WTC11 (cell line): ENCODE data around the gene TRAPPC2B. TPM values are rescaled to one million over a fixed set of nuclear protein-coding genes. Genes with fewer than 3 reads are reported as not detected.
A peak's percentile ranks its signal among the peaks of the same experiment; 100 is the strongest.

Experiments
- ATAC-seq: fragments of 200-7000 bp; cut with Tn5 transposase; 2 replicates; pipeline ENCODE4 v1.10.0; 2021; ENCODE audit warnings: mild to moderate bottlenecking, moderate library complexity
- CTCF ChIA-PET: fragments of 300-600 bp; sonication (Branson Sonifier 250); formaldehyde crosslinking; loops from one replicate; lab custom pipeline; 2021; ENCODE audit warnings: antibody characterized with exemption; lab: Charles Lee
- POLR2A ChIA-PET: fragments of 350-600 bp; sonication (Branson Sonifier 250); formaldehyde crosslinking; loops from one replicate; lab custom pipeline; 2021; ENCODE audit warnings: antibody characterized with exemption; lab: Charles Lee
- DNase-seq: peaks from one replicate; pipeline ENCODE4 v3.0.0; 2021; ENCODE audit warnings: low spot score
- H3K27ac Mint-ChIP-seq: 2 replicates; pipeline ENCODE4 v1.8.0; 2021; ENCODE audit warnings: mixed read lengths
- H3K27me3 Mint-ChIP-seq: 2 replicates; pipeline ENCODE4 v1.8.0; 2021; ENCODE audit warnings: low read depth, mild to moderate bottlenecking, moderate library complexity, mixed read lengths
- H3K36me3 Mint-ChIP-seq: 2 replicates; pipeline ENCODE4 v1.8.0; 2021; ENCODE audit warnings: mixed read lengths
- H3K4me1 Mint-ChIP-seq: 2 replicates; pipeline ENCODE4 v1.8.0; 2022; ENCODE audit warnings: mixed read lengths
- H3K4me3 Mint-ChIP-seq: 2 replicates; pipeline ENCODE4 v1.8.0; 2021; ENCODE audit warnings: mild to moderate bottlenecking, moderate library complexity, mixed read lengths
- H3K9me3 Mint-ChIP-seq: 2 replicates; pipeline ENCODE4 v1.8.0; 2021; ENCODE audit warnings: mixed read lengths
- EMX1 ChIP-seq: fragments of 250-450 bp; sonication (Bioruptor Pico); IDR thresholded peaks from 2 replicates; pipeline ENCODE4 v1.8.0; 2021; ENCODE audit warnings: mild to moderate bottlenecking
- ETV6 ChIP-seq: sonication (generic); formaldehyde crosslinking; IDR thresholded peaks from 2 replicates; pipeline ENCODE4 v1.8.1; 2022; ENCODE audit warnings: mild to moderate bottlenecking, missing genetic modification reagents
- FOXJ3 ChIP-seq: sonication (generic); formaldehyde crosslinking; IDR thresholded peaks from 2 replicates; pipeline ENCODE4 v1.9.0; 2021; ENCODE audit warnings: missing genetic modification reagents, mild to moderate bottlenecking, borderline replicate concordance
- FOXP1 ChIP-seq: sonication (generic); formaldehyde crosslinking; IDR thresholded peaks from 2 replicates; pipeline ENCODE4 v1.8.0; 2022; ENCODE audit warnings: missing genetic modification reagents, mild to moderate bottlenecking, moderate library complexity, borderline replicate concordance
- GRHL2 ChIP-seq: fragments of 250-450 bp; sonication (Bioruptor Pico); IDR thresholded peaks from 2 replicates; pipeline ENCODE4 v1.8.0; 2022; ENCODE audit warnings: mild to moderate bottlenecking, moderate library complexity; ENCODE audit not compliant: insufficient replicate concordance, severe bottlenecking
- GTF2I ChIP-seq: fragments of 250-450 bp; sonication (Bioruptor Pico); conservative IDR thresholded peaks from 2 replicates; pipeline ENCODE4 v1.4.0; 2021; ENCODE audit warnings: mild to moderate bottlenecking
- HMGA2 ChIP-seq: fragments of 250-450 bp; sonication (Bioruptor Pico); IDR thresholded peaks from 2 replicates; pipeline ENCODE4 v1.4.0; 2021; ENCODE audit warnings: mild to moderate bottlenecking, moderate library complexity
- JAZF1 ChIP-seq: fragments of 250-450 bp; sonication (Bioruptor Pico); IDR thresholded peaks from 2 replicates; pipeline ENCODE4 v1.9.0; 2021; ENCODE audit warnings: moderate library complexity, mild to moderate bottlenecking, inconsistent platforms
- JUN ChIP-seq: sonication (generic); formaldehyde crosslinking; IDR thresholded peaks from 2 replicates; pipeline ENCODE4 v1.8.0; 2023; ENCODE audit warnings: mild to moderate bottlenecking, missing genetic modification reagents
- KAT7 ChIP-seq: sonication (generic); formaldehyde crosslinking; IDR thresholded peaks from 2 replicates; pipeline ENCODE4 v1.8.1; 2023; ENCODE audit warnings: missing genetic modification reagents, mild to moderate bottlenecking, borderline replicate concordance
- MYBL2 ChIP-seq: sonication (generic); formaldehyde crosslinking; IDR thresholded peaks from 2 replicates; pipeline ENCODE4 v1.8.1; 2023; ENCODE audit warnings: mild to moderate bottlenecking, moderate library complexity, missing genetic modification reagents
- NFE2L1 ChIP-seq: sonication (generic); formaldehyde crosslinking; IDR thresholded peaks from 2 replicates; pipeline ENCODE4 v1.8.1; 2023; ENCODE audit warnings: missing genetic modification reagents
- NR1H2 ChIP-seq: sonication (generic); formaldehyde crosslinking; IDR thresholded peaks from 2 replicates; pipeline ENCODE4 v1.9.0; 2021; ENCODE audit warnings: mild to moderate bottlenecking, moderate library complexity, missing genetic modification reagents
- NR3C1 ChIP-seq: sonication (generic); formaldehyde crosslinking; conservative IDR thresholded peaks from 2 replicates; pipeline ENCODE4 v1.8.1; 2023; ENCODE audit warnings: low read depth, mild to moderate bottlenecking, missing genetic modification reagents
- OVOL2 ChIP-seq: fragments of 250-450 bp; sonication (Bioruptor Pico); IDR thresholded peaks from 2 replicates; pipeline ENCODE4 v1.9.0; 2021; ENCODE audit warnings: mild to moderate bottlenecking, borderline replicate concordance
- PRRX2 ChIP-seq: fragments of 250-450 bp; sonication (Bioruptor Pico); IDR thresholded peaks from 2 replicates; pipeline ENCODE4 v1.8.0; 2021; ENCODE audit warnings: mild to moderate bottlenecking
- RELA ChIP-seq: sonication (generic); formaldehyde crosslinking; IDR thresholded peaks from 2 replicates; pipeline ENCODE4 v1.8.1; 2022; ENCODE audit warnings: missing genetic modification reagents, mild to moderate bottlenecking, borderline replicate concordance
- SOX15 ChIP-seq: fragments of 250-450 bp; sonication (Bioruptor Pico); IDR thresholded peaks from 2 replicates; pipeline ENCODE4 v1.9.0; 2021; ENCODE audit warnings: mild to moderate bottlenecking
- ZNF121 ChIP-seq: sonication (generic); formaldehyde crosslinking; IDR thresholded peaks from 2 replicates; pipeline ENCODE4 v1.8.0; 2023; ENCODE audit warnings: missing genetic modification reagents
- ZNF219 ChIP-seq: sonication (generic); formaldehyde crosslinking; IDR thresholded peaks from 2 replicates; pipeline ENCODE4 v1.8.0; 2023; ENCODE audit warnings: missing genetic modification reagents, mild to moderate bottlenecking, borderline replicate concordance
- ZNF263 ChIP-seq: sonication (generic); formaldehyde crosslinking; IDR thresholded peaks from 2 replicates; pipeline ENCODE4 v1.8.1; 2022; ENCODE audit warnings: low read depth, mild to moderate bottlenecking, moderate library complexity, missing genetic modification reagents
- total RNA-seq: library from RNA; stranded (reverse); gene quantifications from 3 replicates; pipeline ENCODE4 v1.2.3, GENCODE V29; 2021
- TF ChIP-seq, protein P1 (sequence below): sonication (generic); formaldehyde crosslinking; IDR thresholded peaks from 2 replicates; pipeline ENCODE4 v1.8.1; 2023; ENCODE audit warnings: mild to moderate bottlenecking, missing genetic modification reagents, moderate library complexity
- TF ChIP-seq, protein P2 (sequence below): fragments of 200-600 bp; IDR thresholded peaks from 2 replicates; pipeline ENCODE4 v1.8.0; 2022; ENCODE audit warnings: antibody characterized with exemption
- TF ChIP-seq, protein P3 (sequence below): sonication (generic); formaldehyde crosslinking; IDR thresholded peaks from 2 replicates; pipeline ENCODE4 v1.8.1; 2023; ENCODE audit warnings: mild to moderate bottlenecking, missing genetic modification reagents, moderate library complexity
- TF ChIP-seq, protein P4 (sequence below): sonication (generic); formaldehyde crosslinking; IDR thresholded peaks from 2 replicates; pipeline ENCODE4 v1.8.1; 2022; ENCODE audit warnings: mild to moderate bottlenecking, missing genetic modification reagents, moderate library complexity, borderline replicate concordance
- TF ChIP-seq, protein P5 (sequence below): sonication (generic); formaldehyde crosslinking; IDR thresholded peaks from 2 replicates; pipeline ENCODE4 v1.8.0; 2022; ENCODE audit warnings: mild to moderate bottlenecking, missing genetic modification reagents

Gene TRAPPC2B
- total RNA-seq, 1 experiment from 2014 or later, result 10.5 TPM

DNA sequence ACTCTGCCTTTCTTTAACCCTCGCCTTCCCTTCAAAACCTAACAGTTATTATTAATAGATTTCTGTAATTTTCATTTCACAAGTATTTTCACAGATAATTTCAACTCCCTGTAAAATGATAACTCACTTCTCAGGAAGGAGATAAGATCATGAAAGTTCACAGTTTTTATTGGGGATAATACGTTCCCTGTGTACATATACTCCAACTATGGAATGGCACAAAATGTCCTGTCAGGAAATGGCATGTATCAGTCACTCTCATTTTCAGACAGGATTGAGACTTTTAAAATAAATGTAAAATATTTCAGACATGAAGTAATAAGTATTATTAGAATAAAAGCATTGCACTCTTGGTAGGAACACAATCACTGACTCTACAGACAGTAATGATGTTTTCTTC is 932 bp upstream of the TRAPPC2B start (continued):
- TF ChIP-seq, protein P1, sequence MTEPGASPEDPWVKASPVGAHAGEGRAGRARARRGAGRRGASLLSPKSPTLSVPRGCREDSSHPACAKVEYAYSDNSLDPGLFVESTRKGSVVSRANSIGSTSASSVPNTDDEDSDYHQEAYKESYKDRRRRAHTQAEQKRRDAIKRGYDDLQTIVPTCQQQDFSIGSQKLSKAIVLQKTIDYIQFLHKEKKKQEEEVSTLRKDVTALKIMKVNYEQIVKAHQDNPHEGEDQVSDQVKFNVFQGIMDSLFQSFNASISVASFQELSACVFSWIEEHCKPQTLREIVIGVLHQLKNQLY (CRISPR knock-in tag), result no peak
- TF ChIP-seq PRRX2 (CRISPR knock-in tag) (no peak), GTF2I (CRISPR knock-in tag) (no peak), GRHL2 (no peak), RELA (CRISPR knock-in tag) (no peak), MYBL2 (no peak), NR3C1 (CRISPR knock-in tag) (no peak), HMGA2 (CRISPR knock-in tag) (no peak), OVOL2 (CRISPR knock-in tag) (no peak)

DNA sequence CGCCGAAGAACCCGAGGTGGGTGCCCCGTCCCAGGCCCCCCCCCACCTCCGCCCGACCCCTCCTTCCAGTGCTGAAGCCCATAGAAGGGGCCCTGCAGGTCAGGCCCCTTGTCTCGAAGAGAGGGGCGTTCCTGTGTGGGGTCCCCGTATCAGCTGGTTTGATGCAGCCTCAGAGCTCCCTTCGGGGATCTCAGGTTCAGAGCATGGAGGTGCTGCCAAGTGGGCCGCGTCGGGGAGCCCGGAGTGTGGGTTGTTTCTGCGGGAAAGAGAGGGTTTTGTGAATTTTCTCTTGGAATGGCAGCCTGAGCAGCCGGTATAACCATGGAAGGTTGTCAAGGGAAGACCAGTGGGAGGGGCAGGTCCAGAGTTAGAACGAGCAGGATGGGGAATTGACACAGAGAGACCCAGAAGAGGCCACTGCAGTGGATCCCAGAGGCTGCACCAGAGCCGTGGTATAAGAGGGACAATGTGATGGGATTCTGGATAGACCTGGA is 384 bp downstream of the TRAPPC2B start:
- CTCF ChIA-PET, result interaction anchor here (1.4 kb wide), 1 partner anchor 26 kb away, joined by 7 read pairs; the partner anchor contains the start of gene ZNF548

DNA sequence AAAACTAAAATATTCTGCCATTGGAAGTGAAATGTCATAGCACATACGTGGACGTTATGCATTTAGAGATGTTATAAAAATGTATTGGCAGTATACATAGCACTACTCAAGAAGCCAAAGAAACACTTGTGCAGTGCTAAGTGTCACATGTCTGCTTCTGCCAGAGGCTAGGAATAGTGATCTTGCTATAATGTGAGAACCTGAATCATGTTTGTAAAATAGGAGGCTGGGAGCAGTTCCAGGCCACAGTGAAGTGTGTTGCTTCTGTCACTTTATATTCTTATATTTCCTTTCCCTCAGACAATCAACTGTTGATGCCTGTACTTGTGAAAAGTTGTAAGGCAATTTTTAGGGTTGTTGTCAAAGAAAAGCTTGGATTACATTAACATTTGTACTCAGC is 3.4 kb downstream of the TRAPPC2B start:
- no peak overlapping the region for H3K4me3 Mint-ChIP-seq
- ChIA-PET CTCF (no interaction called here), POLR2A (no interaction called here)
- H3K27ac Mint-ChIP-seq, result no peak overlapping the region
- no peak for DNase-seq
- H3K9me3 Mint-ChIP-seq, result no peaks in the 10 kb centered on the region
- ATAC-seq, result no peak
- H3K36me3 Mint-ChIP-seq, result no peaks in the 10 kb centered on the region
- H3K4me1 Mint-ChIP-seq, result peaks cover 10% of the 10 kb centered on the region
- H3K27me3 Mint-ChIP-seq, result no peaks in the 10 kb centered on the region
- TF ChIP-seq KAT7 (CRISPR knock-in tag), result no peak
- TF ChIP-seq JAZF1 (CRISPR knock-in tag), result no peak
- no peak for TF ChIP-seq ETV6 (CRISPR knock-in tag)
- TF ChIP-seq, protein P2, sequence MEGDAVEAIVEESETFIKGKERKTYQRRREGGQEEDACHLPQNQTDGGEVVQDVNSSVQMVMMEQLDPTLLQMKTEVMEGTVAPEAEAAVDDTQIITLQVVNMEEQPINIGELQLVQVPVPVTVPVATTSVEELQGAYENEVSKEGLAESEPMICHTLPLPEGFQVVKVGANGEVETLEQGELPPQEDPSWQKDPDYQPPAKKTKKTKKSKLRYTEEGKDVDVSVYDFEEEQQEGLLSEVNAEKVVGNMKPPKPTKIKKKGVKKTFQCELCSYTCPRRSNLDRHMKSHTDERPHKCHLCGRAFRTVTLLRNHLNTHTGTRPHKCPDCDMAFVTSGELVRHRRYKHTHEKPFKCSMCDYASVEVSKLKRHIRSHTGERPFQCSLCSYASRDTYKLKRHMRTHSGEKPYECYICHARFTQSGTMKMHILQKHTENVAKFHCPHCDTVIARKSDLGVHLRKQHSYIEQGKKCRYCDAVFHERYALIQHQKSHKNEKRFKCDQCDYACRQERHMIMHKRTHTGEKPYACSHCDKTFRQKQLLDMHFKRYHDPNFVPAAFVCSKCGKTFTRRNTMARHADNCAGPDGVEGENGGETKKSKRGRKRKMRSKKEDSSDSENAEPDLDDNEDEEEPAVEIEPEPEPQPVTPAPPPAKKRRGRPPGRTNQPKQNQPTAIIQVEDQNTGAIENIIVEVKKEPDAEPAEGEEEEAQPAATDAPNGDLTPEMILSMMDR, result no peak
- TF ChIP-seq EMX1, result no peak
- TF ChIP-seq PRRX2 (CRISPR knock-in tag), result no peak
- no peak for TF ChIP-seq ZNF121 (CRISPR knock-in tag)
- no peak for TF ChIP-seq ZNF219
- TF ChIP-seq NR3C1 (CRISPR knock-in tag), result no peak
- no peak for TF ChIP-seq FOXJ3
- TF ChIP-seq NR1H2, result no peak
- TF ChIP-seq, protein P3, sequence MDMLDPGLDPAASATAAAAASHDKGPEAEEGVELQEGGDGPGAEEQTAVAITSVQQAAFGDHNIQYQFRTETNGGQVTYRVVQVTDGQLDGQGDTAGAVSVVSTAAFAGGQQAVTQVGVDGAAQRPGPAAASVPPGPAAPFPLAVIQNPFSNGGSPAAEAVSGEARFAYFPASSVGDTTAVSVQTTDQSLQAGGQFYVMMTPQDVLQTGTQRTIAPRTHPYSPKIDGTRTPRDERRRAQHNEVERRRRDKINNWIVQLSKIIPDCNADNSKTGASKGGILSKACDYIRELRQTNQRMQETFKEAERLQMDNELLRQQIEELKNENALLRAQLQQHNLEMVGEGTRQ (CRISPR knock-in tag), result no peak

More for the DNA sequence above, 384 bp downstream of the TRAPPC2B start:
- Mint-ChIP-seq H3K9me3 (no peaks in the 10 kb centered on the region), H3K36me3 (no peaks in the 10 kb centered on the region; the same call in 1 of the 2 replicates), H3K4me3 (peak overlapping the region; percentile 96), H3K27ac (peak overlapping the region; percentile 92), H3K4me1 (peaks cover 10% of the 10 kb centered on the region), H3K27me3 (no peaks in the 10 kb centered on the region)
- peak; percentile 7 for ATAC-seq
- POLR2A ChIA-PET, result interaction anchor here (0.7 kb wide), 1 partner anchor 26 kb away, joined by 3 read pairs; the partner anchor contains the start of gene ZNF548
- DNase-seq, result no peak
- TF ChIP-seq, protein P4, sequence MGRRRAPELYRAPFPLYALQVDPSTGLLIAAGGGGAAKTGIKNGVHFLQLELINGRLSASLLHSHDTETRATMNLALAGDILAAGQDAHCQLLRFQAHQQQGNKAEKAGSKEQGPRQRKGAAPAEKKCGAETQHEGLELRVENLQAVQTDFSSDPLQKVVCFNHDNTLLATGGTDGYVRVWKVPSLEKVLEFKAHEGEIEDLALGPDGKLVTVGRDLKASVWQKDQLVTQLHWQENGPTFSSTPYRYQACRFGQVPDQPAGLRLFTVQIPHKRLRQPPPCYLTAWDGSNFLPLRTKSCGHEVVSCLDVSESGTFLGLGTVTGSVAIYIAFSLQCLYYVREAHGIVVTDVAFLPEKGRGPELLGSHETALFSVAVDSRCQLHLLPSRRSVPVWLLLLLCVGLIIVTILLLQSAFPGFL (CRISPR knock-in tag), result no peak
- no peak for TF ChIP-seq ETV6 (CRISPR knock-in tag)
- TF ChIP-seq GRHL2, result no peak
- TF ChIP-seq NFE2L1, result no peak
- TF ChIP-seq, protein P3 (CRISPR knock-in tag), result no peak
- TF ChIP-seq PRRX2 (CRISPR knock-in tag), result no peak
- TF ChIP-seq KAT7 (CRISPR knock-in tag), result no peak
- TF ChIP-seq, protein P5, sequence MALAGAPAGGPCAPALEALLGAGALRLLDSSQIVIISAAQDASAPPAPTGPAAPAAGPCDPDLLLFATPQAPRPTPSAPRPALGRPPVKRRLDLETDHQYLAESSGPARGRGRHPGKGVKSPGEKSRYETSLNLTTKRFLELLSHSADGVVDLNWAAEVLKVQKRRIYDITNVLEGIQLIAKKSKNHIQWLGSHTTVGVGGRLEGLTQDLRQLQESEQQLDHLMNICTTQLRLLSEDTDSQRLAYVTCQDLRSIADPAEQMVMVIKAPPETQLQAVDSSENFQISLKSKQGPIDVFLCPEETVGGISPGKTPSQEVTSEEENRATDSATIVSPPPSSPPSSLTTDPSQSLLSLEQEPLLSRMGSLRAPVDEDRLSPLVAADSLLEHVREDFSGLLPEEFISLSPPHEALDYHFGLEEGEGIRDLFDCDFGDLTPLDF, result no peak
- no peak for TF ChIP-seq JUN
- TF ChIP-seq GTF2I (CRISPR knock-in tag), result no peak
- no peak for TF ChIP-seq ZNF263 (CRISPR knock-in tag)
- TF ChIP-seq RELA (CRISPR knock-in tag), result no peak
- no peak for TF ChIP-seq SOX15 (CRISPR knock-in tag)
- TF ChIP-seq FOXP1 (CRISPR knock-in tag), result no peak
